ES-I3 (cell line): ENCODE measurements around the gene ANXA3.
"Not testable (repeated sequence)": the region's sequence is repeated elsewhere in the genome, so short reads cannot be mapped to it uniquely, and the experiment has no call there.

ENCODE experiments used
- H3K36me3 ChIP-seq: 2 replicates; pipeline ENCODE4 v1.6.1; 2013; ENCODE audit warnings: mild to moderate bottlenecking, low read length, control low read depth, moderate library complexity; ENCODE audit not compliant: insufficient read depth
- H3K4me1 ChIP-seq: 2 replicates; pipeline ENCODE4 v1.6.1; 2013; ENCODE audit warnings: mild to moderate bottlenecking, control low read depth, low read length; ENCODE audit not compliant: insufficient read depth
- H3K9ac ChIP-seq: 2 replicates; pipeline ENCODE4 v1.6.1; 2013; ENCODE audit warnings: low read depth, mild to moderate bottlenecking, low read length, moderate library complexity
- H3K9me3 ChIP-seq: 2 replicates; pipeline ENCODE4 v1.6.1; 2013; ENCODE audit warnings: mild to moderate bottlenecking, low read length, moderate library complexity; ENCODE audit not compliant: control insufficient read depth, insufficient read depth

ANXA3 gene

DNA sequence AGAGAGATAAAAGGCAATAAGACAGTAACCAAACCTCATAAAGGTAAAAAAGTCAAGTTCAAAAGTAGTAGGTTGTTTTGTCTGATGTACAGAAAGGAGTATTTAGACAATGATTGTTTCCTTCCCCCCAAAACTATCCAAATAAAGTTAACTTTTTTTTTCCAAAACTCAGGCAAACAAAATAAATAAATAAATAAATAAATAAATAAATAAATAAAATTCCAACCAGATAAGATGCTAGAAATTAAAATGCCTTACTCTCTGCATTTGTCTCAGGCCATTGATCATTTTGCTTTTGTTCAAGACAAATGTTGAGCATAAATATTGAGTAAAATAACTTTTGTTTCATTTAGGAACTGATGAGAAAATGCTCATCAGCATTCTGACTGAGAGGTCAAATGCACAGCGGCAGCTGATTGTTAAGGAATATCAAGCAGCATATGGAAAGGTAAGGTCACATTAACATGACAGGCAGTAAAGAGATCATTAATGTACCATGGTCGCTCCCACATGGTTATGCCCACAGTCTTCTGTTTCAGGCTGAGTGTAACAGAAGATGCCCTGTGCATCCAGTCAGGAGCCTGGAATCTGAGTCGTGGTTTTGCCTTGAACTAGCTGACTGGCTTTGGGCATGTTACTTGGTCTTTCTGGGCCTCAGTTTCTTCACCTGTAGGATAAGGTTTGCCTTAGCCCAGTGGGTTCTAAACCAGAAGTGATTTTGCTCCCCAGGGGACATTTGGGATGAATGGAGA lies 27.3 kb downstream of the ANXA3 start:
- no peaks in the 10 kb centered on the region for H3K9me3 ChIP-seq
- H3K36me3 ChIP-seq = peaks cover 20% of the 10 kb centered on the region; the same call in 1 of the 2 replicates
- no peak overlapping the region for H3K9ac ChIP-seq
- no peaks in the 10 kb centered on the region for H3K4me1 ChIP-seq

DNA sequence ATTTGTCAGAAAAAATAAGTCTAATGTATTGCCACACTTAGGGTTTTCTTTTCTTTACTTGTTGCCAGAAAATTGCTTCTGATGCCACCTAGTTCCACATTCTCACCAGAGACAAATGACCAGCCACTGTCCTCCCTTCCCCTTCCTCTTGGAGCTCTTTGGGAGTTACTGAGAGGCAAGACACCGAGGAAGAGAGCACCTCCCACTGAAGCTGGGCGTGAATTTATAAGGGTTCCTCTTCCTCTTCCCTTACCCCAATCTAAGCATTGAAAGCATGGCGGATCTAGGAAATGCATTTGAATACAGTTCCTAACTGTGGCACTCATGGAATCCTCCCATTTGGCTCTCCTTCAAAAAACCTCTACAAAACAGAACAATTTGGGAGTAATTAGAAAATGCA lies 30.0 kb downstream of the ANXA3 start:
- Histone ChIP-seq H3K36me3 (peaks cover 23% of the 10 kb centered on the region), H3K4me1 (no peaks in the 10 kb centered on the region), H3K9ac (no peak overlapping the region), H3K9me3 (no peaks in the 10 kb centered on the region)

DNA sequence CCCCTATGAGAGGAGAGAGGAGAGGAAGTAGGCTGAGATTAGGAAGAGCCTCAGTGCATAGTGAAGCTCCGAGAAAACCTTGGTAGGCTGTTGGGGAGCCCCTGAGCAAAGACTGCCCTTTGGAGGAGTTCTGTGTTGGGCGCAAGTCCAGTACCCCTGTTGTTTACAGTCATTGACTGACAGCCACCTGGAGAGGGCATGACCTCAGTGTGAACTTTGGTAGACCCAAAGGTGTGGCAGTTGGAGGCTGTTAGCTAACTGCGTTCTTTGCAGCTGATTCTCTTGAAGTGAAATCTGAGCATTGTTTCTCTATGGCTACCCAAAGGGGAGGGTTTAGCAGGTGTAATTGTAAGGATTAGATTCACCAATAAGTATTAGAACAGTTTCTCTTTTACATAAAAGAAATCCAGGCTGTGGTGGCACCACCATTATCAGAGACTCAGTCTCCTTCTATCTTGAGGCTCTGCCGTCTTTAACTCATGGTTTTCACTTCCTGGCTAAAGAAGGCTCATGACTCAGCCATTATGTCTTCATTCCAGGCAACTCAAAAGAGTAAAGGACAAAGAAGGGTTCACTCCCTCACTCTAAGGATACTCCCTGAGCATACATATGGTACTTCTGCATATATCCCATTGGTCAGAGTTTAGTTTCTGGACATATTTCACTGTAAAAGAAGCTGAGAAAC lies 33.4 kb downstream of the ANXA3 start:
- Histone ChIP-seq H3K36me3 (peaks cover 28% of the 10 kb centered on the region), H3K9me3 (no peaks in the 10 kb centered on the region), H3K9ac (no peak overlapping the region), H3K4me1 (no peaks in the 10 kb centered on the region)

DNA sequence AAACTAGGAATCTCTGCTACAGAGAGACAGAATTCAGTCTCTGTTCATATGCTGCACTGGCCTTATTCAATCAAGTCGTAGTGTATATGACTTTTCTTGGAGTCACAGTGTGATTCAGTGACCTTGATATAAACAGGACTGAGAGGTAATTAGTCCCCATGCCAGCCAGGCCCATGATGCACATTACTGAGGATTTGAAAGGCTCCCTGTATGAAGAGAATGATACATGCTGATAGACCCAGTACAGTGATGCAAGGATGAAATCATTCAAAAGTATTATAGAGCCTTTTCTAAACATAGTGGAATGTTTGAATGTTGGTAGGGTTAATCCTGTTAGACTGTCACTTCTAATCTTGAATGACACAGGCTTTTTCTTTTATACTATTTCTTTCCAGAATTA lies 34.1 kb downstream of the ANXA3 start:
- Histone ChIP-seq H3K4me1 (no peaks in the 10 kb centered on the region), H3K9me3 (no peaks in the 10 kb centered on the region), H3K36me3 (peaks cover 27% of the 10 kb centered on the region), H3K9ac (no peak overlapping the region)

DNA sequence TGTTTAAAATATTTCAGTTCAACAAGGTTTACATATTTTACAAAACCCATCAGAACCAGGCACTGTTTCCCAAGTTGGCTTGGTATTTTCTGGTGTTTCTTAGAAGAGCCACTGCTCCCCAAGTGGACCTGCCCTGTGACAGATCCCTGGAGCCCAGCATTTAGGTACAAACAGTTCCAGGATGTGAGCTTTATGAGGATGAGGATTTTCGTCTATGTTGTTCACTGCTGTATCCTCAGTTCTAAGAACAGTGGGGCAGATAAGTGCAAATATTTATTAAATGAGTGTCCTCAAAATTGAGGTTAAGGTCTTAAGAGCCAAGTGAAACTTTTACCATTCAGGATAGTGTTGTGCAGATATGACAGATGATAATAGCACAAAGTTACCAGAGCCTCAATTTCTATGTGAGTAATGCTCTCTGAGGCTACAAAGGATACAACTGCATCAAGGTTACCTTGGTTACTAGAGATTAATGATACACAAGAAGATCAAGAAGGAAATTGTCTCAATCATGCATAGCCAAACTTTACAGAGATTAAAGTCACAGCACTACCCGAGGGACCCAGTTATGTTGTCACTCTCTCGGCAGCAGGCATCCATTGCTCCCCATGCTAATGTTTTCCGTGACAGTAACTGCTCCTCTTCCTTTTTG lies 37.5 kb downstream of the ANXA3 start:
- H3K9ac ChIP-seq = no peak overlapping the region
- H3K4me1 ChIP-seq = no peaks in the 10 kb centered on the region
- H3K9me3 ChIP-seq = no peaks in the 10 kb centered on the region
- H3K36me3 ChIP-seq = peaks cover 15% of the 10 kb centered on the region

DNA sequence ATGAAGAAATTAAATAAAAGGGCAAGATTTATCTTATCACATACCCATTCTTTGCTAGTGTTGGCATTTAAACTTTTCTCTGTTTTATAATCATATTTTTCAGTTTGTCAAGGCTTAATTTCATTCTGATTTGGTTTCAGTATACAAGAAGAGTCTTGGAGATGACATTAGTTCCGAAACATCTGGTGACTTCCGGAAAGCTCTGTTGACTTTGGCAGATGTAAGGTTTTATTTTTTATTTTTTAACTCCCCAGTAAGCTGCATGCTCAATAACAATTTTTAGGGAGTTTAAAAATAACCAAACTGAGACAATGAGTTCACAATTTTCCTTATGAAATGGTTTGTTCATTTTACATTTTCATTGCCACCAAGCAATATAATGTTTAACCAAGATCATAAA lies 39.8 kb downstream of the ANXA3 start:
- Histone ChIP-seq H3K4me1 (no peaks in the 10 kb centered on the region), H3K9ac (no peak overlapping the region), H3K36me3 (peaks cover 17% of the 10 kb centered on the region), H3K9me3 (no peaks in the 10 kb centered on the region)

DNA sequence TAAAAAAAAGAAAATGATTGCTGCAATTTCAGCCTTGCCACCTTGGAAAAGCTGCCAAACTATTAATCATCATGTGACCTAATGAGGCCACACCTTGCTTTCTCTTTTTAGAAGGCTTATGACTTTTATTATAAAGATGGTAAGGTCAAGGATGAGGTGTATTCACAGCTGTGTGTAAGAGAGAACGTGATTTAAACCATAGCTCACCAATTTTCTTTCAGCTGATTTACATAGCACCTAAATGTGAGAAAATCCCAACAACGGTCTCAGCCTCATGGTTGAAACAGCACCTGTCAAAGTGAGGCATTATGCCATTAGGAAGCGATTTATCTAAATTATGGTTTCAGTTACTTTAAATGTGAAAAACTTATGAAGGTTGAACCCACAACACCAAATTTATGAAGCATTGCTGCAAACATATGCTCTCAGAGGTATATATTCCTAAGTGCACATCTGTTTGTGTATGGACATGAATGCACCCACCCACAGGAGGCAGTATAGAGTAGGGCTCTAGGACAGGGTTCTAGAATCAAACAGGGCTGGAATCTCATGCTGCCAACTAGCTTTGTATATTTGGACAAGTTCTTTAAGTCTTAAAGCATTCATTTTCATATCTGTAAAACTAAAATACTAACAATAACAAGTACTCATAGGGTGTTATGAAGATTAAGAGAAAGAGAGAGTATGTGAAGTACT lies 40.7 kb downstream of the ANXA3 start:
- no peaks in the 10 kb centered on the region for H3K9me3 ChIP-seq
- H3K4me1 ChIP-seq = no peaks in the 10 kb centered on the region
- no peak overlapping the region for H3K9ac ChIP-seq
- peaks cover 15% of the 10 kb centered on the region for H3K36me3 ChIP-seq

DNA sequence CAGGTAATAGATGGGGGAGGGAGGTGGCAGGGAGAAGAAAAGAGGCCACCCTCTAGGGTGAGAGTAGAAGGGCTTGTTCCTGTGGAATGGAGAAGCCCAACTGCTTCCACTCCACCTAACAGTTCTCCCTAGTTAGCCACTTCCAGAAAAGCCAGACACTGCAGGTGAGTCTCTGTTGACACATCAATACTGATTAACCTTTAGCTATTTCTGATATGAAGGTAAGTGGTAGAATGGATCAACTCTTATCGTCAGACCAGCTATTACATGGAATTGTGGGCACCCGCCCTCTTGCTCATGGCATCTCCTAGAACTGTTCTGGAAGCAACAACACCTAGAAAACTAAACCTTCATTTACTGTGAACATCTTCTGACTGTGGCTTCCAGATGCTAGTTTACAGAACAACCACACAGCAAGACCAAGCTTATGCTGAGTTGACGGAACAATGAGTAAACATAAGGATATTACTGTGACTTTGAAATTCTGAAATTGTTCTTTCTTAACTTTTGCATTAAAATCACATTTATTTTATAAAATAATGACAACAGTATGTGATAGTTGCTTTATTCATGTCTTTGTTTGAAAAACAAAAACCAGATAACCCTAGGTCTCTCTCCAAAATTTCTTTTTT lies 44.7 kb downstream of the ANXA3 start:
- Histone ChIP-seq H3K4me1 (no peaks in the 10 kb centered on the region), H3K9me3 (no peaks in the 10 kb centered on the region), H3K36me3 (peaks cover 9% of the 10 kb centered on the region), H3K9ac (no peak overlapping the region)

DNA sequence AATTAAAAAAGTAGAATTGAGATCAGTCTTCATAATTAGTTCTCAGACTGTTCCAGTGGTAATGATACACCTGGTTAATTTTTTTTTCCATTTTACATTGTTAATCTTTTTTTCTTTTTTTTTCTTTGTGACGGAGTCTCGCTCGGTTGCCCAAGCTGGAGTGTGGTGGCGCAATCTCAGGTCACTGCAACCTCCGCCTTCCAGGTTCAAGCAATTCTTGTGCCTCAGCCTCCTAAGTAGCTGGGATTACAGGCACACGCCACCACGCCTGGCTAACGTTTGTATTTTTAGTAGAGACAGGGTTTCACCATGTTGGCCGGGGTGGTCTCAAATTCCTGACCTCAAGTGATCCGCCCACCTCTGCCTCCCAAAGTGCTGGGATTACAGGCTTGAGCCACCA lies 46.9 kb downstream of the ANXA3 start:
- not testable (repeated sequence) for H3K9me3 ChIP-seq, H3K9ac ChIP-seq, H3K4me1 ChIP-seq, H3K36me3 ChIP-seq

DNA sequence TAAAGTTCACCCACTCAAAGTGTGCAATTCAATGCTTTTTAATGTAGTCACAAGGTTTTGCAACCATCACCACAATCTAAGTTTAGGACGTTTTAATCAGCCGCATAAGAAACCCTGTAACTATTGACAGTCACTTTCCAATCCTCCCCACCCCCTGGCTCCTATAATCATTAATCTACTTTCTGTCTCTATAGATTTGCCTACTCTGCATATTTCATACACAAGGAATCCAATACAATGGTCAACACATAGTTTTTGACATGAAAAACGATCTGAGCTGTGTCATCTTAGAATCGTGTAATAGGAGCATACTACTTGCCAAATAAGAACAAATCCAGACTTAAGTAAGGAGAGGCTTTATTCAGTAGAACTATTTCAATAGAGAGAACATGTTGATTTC lies 47.6 kb downstream of the ANXA3 start:
- H3K9me3 ChIP-seq = no peaks in the 10 kb centered on the region
- H3K4me1 ChIP-seq = no peaks in the 10 kb centered on the region
- peaks cover 12% of the 10 kb centered on the region for H3K36me3 ChIP-seq
- no peak overlapping the region for H3K9ac ChIP-seq

DNA sequence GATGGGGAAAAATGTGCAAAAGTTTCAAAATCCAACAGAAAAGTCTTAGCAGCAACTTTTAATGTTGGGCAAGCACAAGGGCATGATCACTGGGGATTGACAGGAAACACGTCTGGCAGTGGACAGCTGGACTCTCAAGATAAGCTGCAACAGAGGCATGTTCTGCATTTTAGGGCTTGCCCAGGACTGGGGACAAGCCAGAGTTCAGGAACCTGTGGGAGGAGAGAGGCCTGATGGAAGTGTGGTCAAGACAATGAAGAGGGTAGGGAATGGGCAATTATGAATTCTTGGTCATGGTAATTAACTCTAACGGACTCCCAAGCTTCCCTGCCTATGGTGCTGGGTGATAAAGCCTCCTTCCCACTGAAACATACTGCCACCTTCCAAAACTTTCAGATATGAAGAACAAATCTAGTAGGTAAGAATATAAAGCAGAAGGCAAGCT lies 48.4 kb downstream of the ANXA3 start:
- Histone ChIP-seq H3K9me3 (no peaks in the 10 kb centered on the region), H3K9ac (no peak overlapping the region), H3K36me3 (peaks cover 13% of the 10 kb centered on the region), H3K4me1 (no peaks in the 10 kb centered on the region)

DNA sequence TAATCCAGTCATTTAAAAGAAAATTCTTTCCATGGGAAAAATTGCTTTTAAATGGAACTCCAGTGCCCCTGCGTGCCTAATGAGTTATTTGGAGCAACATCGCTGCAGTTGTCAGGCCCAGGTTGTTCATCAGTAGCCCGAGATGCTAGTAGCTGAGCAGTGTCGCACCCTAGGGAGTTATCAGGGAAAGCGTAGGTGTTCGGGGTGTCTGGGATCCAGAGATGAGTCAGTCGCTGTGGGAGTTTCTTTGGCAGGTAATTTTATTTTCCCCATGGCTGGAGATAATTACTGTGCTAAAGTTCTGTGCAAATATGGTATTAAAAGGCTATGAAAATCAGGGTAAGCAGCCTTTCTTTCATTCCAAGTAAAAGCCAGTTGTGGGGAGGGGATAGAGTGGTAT lies 49.4 kb downstream of the ANXA3 start:
- peaks cover 15% of the 10 kb centered on the region for H3K36me3 ChIP-seq
- no peaks in the 10 kb centered on the region for H3K4me1 ChIP-seq
- H3K9ac ChIP-seq = no peak overlapping the region
- H3K9me3 ChIP-seq = no peaks in the 10 kb centered on the region

DNA sequence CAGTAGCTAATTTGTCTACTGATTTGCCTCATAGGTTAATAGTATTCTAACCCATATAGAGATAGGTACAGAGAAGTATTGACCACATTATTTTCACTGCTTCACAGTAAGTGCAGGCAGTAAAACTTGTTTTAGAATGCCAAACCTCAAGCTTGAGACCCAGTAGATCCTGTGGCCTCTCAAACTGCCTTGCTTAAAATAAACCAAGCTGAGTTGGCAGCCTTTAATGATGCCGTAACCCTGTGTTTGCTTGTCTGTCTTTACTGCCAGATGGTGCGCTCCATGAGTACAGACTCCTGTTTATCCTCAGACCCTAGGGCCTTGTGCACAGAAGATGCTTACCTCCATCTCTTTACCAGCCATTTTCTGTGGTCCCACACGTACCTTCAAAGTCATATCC lies 50.8 kb downstream of the ANXA3 start:
- Histone ChIP-seq H3K36me3 (peaks cover 14% of the 10 kb centered on the region), H3K9ac (no peak overlapping the region), H3K4me1 (no peaks in the 10 kb centered on the region), H3K9me3 (no peaks in the 10 kb centered on the region)

DNA sequence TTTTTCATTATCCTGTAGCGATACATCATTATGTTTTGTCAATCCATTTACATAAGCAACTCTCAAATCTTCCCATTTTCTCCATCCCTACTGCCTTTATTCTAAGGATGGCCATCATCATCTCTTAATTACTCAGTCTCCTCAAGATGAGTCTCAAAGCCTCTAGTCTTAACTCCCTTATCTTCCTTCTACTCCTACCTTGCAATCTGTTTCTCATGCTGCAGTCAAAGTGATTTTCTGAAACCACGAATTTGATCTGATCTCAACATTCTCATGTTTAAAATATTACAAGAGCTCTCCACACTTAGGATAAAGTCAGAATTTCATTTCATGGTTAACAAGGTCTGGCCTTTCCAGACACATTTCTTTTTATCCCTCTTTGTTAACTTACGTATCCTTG lies 51.8 kb downstream of the ANXA3 start:
- no peaks in the 10 kb centered on the region for H3K4me1 ChIP-seq
- H3K9ac ChIP-seq = no peak overlapping the region
- H3K9me3 ChIP-seq = no peaks in the 10 kb centered on the region
- peaks cover 14% of the 10 kb centered on the region for H3K36me3 ChIP-seq
